Measurements from ENCODE around the gene GALNT2. TPM values are rescaled to one million over a fixed set of nuclear protein-coding genes. Genes with fewer than 3 reads are reported as not detected.
A peak's percentile ranks its signal among the peaks of the same experiment; 100 is the strongest.

GALNT2 gene
- total and polyA plus RNA-seq, 9 of the 15 experiments (the other 6 are each of a cell fraction or from before 2014, with no cell fraction given) = 1.6 to 106 (median 51.9) TPM

DNA sequence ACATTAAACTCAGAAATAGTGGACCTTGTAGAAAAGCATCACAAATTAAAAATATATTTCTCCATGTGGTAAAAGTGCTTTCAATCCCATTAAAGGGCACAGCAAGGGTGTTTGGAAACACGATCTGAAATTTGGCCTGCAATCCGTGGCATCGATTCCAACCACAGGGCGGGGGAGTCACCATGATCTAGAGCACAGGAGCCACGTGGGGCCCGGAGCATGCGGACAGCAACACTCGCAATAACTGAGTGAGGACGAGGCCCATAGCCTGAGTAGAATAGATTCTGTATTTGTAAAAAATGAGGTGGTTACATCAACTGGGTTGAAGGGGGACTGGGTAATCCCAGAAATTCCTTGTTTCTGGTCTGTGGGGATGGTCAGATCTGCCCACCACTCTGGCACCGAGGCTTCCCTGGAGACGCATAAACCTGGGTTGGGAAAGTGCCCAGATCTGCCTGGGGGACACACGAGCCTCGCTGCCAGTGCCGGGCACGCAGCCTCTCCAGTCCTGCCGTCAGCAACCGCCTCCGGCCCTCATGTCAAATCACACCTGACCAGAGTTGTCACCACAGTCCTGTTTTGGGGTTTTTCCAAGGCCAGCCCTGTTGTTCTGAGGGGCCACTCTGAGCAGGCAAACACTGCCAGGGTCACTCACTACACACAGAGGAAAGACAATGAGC lies 254.8 kb downstream of the GALNT2 start (continued):
- TF ChIP-seq, protein P1, sequence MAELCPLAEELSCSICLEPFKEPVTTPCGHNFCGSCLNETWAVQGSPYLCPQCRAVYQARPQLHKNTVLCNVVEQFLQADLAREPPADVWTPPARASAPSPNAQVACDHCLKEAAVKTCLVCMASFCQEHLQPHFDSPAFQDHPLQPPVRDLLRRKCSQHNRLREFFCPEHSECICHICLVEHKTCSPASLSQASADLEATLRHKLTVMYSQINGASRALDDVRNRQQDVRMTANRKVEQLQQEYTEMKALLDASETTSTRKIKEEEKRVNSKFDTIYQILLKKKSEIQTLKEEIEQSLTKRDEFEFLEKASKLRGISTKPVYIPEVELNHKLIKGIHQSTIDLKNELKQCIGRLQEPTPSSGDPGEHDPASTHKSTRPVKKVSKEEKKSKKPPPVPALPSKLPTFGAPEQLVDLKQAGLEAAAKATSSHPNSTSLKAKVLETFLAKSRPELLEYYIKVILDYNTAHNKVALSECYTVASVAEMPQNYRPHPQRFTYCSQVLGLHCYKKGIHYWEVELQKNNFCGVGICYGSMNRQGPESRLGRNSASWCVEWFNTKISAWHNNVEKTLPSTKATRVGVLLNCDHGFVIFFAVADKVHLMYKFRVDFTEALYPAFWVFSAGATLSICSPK (IDR thresholded peaks at IDR 0.05; ENCODE audit: borderline replicate concordance) = no peak
- TF ChIP-seq ZNF253 (CRISPR knock-in tag; conservative IDR thresholded peaks at IDR 0.05) (no peak), ZNF644 (tag; IDR thresholded peaks at IDR 0.05; ENCODE audit: low read depth) (no peak), ZNF224 (CRISPR knock-in tag; IDR thresholded peaks at IDR 0.05) (no peak), HLTF (IDR thresholded peaks at IDR 0.05) (no peak), SETDB1 (IDR thresholded peaks at IDR 0.05; ENCODE audit: low read length) (no peak), ZNF696 (CRISPR knock-in tag; conservative IDR thresholded peaks at IDR 0.05) (no peak), ZNF174 (CRISPR knock-in tag; IDR thresholded peaks at IDR 0.05) (no peak), HIVEP1 (CRISPR knock-in tag; IDR thresholded peaks at IDR 0.05) (no peak), CHCHD3 (CRISPR knock-in tag; IDR thresholded peaks at IDR 0.05) (no peak), DPF2 (IDR thresholded peaks at IDR 0.05) (no peak)
- TF ChIP-seq, protein P2, sequence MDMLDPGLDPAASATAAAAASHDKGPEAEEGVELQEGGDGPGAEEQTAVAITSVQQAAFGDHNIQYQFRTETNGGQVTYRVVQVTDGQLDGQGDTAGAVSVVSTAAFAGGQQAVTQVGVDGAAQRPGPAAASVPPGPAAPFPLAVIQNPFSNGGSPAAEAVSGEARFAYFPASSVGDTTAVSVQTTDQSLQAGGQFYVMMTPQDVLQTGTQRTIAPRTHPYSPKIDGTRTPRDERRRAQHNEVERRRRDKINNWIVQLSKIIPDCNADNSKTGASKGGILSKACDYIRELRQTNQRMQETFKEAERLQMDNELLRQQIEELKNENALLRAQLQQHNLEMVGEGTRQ (CRISPR knock-in tag; IDR thresholded peaks at IDR 0.05) = peak; percentile 34; the same call in 1 of the 2 replicates
- TF ChIP-seq, protein P3, sequence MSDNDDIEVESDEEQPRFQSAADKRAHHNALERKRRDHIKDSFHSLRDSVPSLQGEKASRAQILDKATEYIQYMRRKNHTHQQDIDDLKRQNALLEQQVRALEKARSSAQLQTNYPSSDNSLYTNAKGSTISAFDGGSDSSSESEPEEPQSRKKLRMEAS (CRISPR knock-in tag; IDR thresholded peaks at IDR 0.05) = peak; percentile 54
- TF ChIP-seq, protein P4, sequence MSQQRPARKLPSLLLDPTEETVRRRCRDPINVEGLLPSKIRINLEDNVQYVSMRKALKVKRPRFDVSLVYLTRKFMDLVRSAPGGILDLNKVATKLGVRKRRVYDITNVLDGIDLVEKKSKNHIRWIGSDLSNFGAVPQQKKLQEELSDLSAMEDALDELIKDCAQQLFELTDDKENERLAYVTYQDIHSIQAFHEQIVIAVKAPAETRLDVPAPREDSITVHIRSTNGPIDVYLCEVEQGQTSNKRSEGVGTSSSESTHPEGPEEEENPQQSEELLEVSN (IDR thresholded peaks at IDR 0.05; ENCODE audit: borderline replicate concordance in 1 of 2, extremely low read depth in 1 of 2, insufficient read depth in 1 of 2, insufficient read length in 1 of 2, low read depth in 1 of 2, low read length in 1 of 2, poor library complexity in 1 of 2, severe bottlenecking in 1 of 2) = peak in 1 of 2 experiments; percentile 64

All from K562 (cell line).